K562 (cell line): ENCODE measurements around the gene NTN4.

ENCODE experiments used
- ATF2 ChIP-seq: sonication (generic); formaldehyde crosslinking; IDR thresholded peaks from 2 replicates; pipeline ENCODE4 v1.8.1; 2022; ENCODE audit warnings: missing genetic modification reagents
- CTCF ChIP-seq, 3 experiments: IDR thresholded peaks in 2 of 3; conservative IDR thresholded peaks in 1 of 3; 2 replicates each; pipeline ENCODE4 v1.5.1; 2011 to 2012; ENCODE audit warnings: low read length in 3 of 3, mild to moderate bottlenecking in 3 of 3, control low read depth in 2 of 3, improper control_type of control experiment in 1 of 3, inconsistent platforms in 1 of 3, low read depth in 1 of 3, mixed read lengths in 1 of 3, moderate library complexity in 1 of 3; ENCODE audit not compliant: insufficient read depth in 2 of 3
- DACH1 ChIP-seq: fragments of 450-650 bp; IDR thresholded peaks from 2 replicates; pipeline ENCODE4 v1.6.1; 2018; ENCODE audit not compliant: partially characterized antibody
- MED1 ChIP-seq: sonication (generic); formaldehyde crosslinking; IDR thresholded peaks from 2 replicates; pipeline ENCODE4 v1.8.1; 2023; ENCODE audit warnings: missing genetic modification reagents, borderline replicate concordance
- OTX1 ChIP-seq: fragments of 450-650 bp; formaldehyde crosslinking; IDR thresholded peaks from 2 replicates; pipeline ENCODE4 v1.4.0; 2022; ENCODE audit warnings: mild to moderate bottlenecking
- POLR2A ChIP-seq: fragments of 450-650 bp; conservative IDR thresholded peaks from 2 replicates; pipeline ENCODE4 v1.6.1; 2016
- POLR2AphosphoS2 ChIP-seq: IDR thresholded peaks from 2 replicates; pipeline ENCODE4 v1.6.1; 2012; ENCODE audit warnings: low read length, improper control_type of control experiment
- SOX6 ChIP-seq: fragments of 450-650 bp; IDR thresholded peaks from 2 replicates; pipeline ENCODE4 v1.6.1; 2014; ENCODE audit warnings: mild to moderate bottlenecking
- TCF3 ChIP-seq: sonication (generic); formaldehyde crosslinking; IDR thresholded peaks from 2 replicates; pipeline ENCODE4 v1.4.0; 2020; ENCODE audit warnings: mild to moderate bottlenecking, missing genetic modification reagents
- YY1 ChIP-seq, 3 experiments: IDR thresholded peaks; 2 replicates each; pipeline ENCODE4 v1.6.1; 2011; ENCODE audit warnings: low read length in 2 of 3, mild to moderate bottlenecking in 2 of 3, moderate library complexity in 2 of 3, borderline replicate concordance in 1 of 3, control low read depth in 1 of 3, low read depth in 1 of 3; ENCODE audit not compliant: insufficient read depth in 3 of 3, insufficient replicate concordance in 2 of 3, control insufficient read depth in 1 of 3, insufficient read length in 1 of 3; ENCODE audit errors: extremely low read depth in 1 of 3
- ZNF354B ChIP-seq: fragments of 250-450 bp; sonication (Bioruptor Pico); IDR thresholded peaks from 2 replicates; pipeline ENCODE4 v1.4.0; 2020

DNA sequence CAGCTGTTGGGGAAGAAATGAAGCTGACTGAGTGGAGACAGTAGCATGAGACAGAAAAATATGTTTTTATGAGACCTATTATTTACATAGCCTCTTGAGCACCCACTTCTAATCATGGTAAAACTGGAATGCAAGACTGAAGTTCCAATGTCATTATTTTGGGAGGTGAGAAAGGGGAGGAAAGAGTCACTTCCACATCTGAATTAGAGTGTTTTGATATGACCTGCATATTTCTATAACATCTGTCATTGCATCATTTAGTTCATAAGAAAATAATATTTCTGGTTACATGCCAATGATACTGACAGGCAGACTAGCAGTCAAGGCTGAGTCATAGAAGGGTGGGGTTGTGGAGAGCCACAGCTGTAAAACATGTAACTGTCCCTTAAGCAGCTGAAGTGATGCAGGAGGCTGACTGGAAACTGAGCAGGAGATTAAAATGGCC is 26.7 kb downstream of the NTN4 start:
- no peak for TF ChIP-seq TCF3 (CRISPR knock-in tag)
- TF ChIP-seq DACH1 = no peak
- TF ChIP-seq POLR2AphosphoS2 = no peak
- no peak for TF ChIP-seq ZNF354B (CRISPR knock-in tag)
- no peak for TF ChIP-seq CTCF (IDR thresholded peaks at IDR 0.05 in 2 of 3, conservative IDR thresholded peaks at IDR 0.05 in 1 of 3; ENCODE audit: insufficient read depth in 2 of 3, low read depth in 1 of 3, low read length in 3 of 3)
- TF ChIP-seq ATF2 = no peak
- no peak for TF ChIP-seq SOX6
- no peak for TF ChIP-seq MED1 (CRISPR knock-in tag)
- TF ChIP-seq YY1 (IDR thresholded peaks at IDR 0.05; ENCODE audit: borderline replicate concordance in 1 of 3, control insufficient read depth in 1 of 3, extremely low read depth in 1 of 3, insufficient read depth in 3 of 3, insufficient read length in 1 of 3, insufficient replicate concordance in 2 of 3, low read depth in 1 of 3, low read length in 2 of 3) = no peak
- TF ChIP-seq OTX1 (CRISPR knock-in tag) = no peak
- no peak for TF ChIP-seq POLR2A
